GM03348 (cell line): ENCODE results near the gene GLI3.

Experiments
- DNase-seq: peaks from one replicate; pipeline ENCODE4 v3.0.0; 2012; ENCODE audit warnings: low spot score

GLI3 gene

GRCh38 chr7:41970941-41971340, 266.1 kb downstream of the GLI3 start:
- no peak for DNase-seq

GRCh38 chr7:41969561-41970105, 267.4 kb downstream of the GLI3 start:
- peak; percentile 55 for DNase-seq

GRCh38 chr7:41967156-41967555, 269.9 kb downstream of the GLI3 start:
- peak; percentile 79 for DNase-seq

GRCh38 chr7:41965951-41966505, 271.0 kb downstream of the GLI3 start:
- DNase-seq, result no peak

- DNase-seq, result no peak
These were observed 271.9 kb downstream of the GLI3 start for GRCh38 chr7:41964849-41965745.

GRCh38 chr7:41964183-41964753, 272.7 kb downstream of the GLI3 start:
- DNase-seq, result no peak

- DNase-seq, result peak; percentile 32
These were observed 280.3 kb downstream of the GLI3 start for GRCh38 chr7:41956705-41957104.

GRCh38 chr7:41955893-41956675, 280.9 kb downstream of the GLI3 start:
- DNase-seq, result peak; percentile 97

- DNase-seq, result peak; percentile 16
These were observed 281.6 kb downstream of the GLI3 start for GRCh38 chr7:41955451-41955850.

- no peak for DNase-seq
These were observed 282.0 kb downstream of the GLI3 start for GRCh38 chr7:41954976-41955375.

- DNase-seq, result no peak
These were observed 288.5 kb downstream of the GLI3 start for GRCh38 chr7:41948503-41948902.

GRCh38 chr7:41943094-41943577, 293.9 kb downstream of the GLI3 start:
- peak; percentile 89 for DNase-seq

- DNase-seq, result no peak
These were observed 294.4 kb downstream of the GLI3 start for GRCh38 chr7:41942468-41943093.

GRCh38 chr7:41940760-41941343, 296.2 kb downstream of the GLI3 start:
- DNase-seq, result peak; percentile 82

GRCh38 chr7:41938371-41938770, 298.6 kb downstream of the GLI3 start:
- DNase-seq, result no peak

- DNase-seq, result no peak
These were observed 303.6 kb downstream of the GLI3 start for GRCh38 chr7:41933427-41933826.

- DNase-seq, result no peak
These were observed 305.8 kb downstream of the GLI3 start for GRCh38 chr7:41931263-41931646.

- DNase-seq, result peak; percentile 30
These were observed 306.3 kb downstream of the GLI3 start for GRCh38 chr7:41930538-41931262.

- no peak for DNase-seq
These were observed 308.2 kb downstream of the GLI3 start for GRCh38 chr7:41928781-41929180.

- no peak for DNase-seq
These were observed 308.8 kb downstream of the GLI3 start for GRCh38 chr7:41928166-41928565.
